HepG2 (cell line): ENCODE results near the gene CMYA5. TPM values are rescaled to one million over a fixed set of nuclear protein-coding genes. Genes with fewer than 3 reads are reported as not detected.

ENCODE experiments used
- ATAC-seq: fragments of 200-7000 bp; cut with Tn5 transposase; 3 replicates; pipeline ENCODE4 v1.9.1; 2020; ENCODE audit warnings: mild to moderate bottlenecking, moderate library complexity
- BruUV-seq: library from RNA; stranded (reverse); fragments of 400-500 nt; replicated peaks from 2 replicates; lab custom pipeline; 2021; lab: Mats Ljungman, UMichigan
- CTCF ChIA-PET: fragments of 300-600 bp; formaldehyde crosslinking; extraction: SDS; loops from one replicate; lab custom pipeline; 2021; ENCODE audit warnings: low total read pairs, inconsistent platforms, low intra/inter-chr PET ratio; lab: Yijun Ruan, JAX
- POLR2A ChIA-PET: fragments of 350-600 bp; sonication (Branson Sonifier 250); formaldehyde crosslinking; loops from one replicate; lab custom pipeline; 2020; ENCODE audit warnings: antibody characterized with exemption, inconsistent platforms; lab: Yijun Ruan, JAX
- DNase-seq: peaks from one replicate; pipeline ENCODE4 v3.0.0-alpha.2; 2015; ENCODE audit warnings: low spot score
- FAIRE-seq: peaks from 3 replicates; lab custom pipeline; 2011; peaks lifted over from hg19 to GRCh38; lab: Jason Lieb, UNC
- H2AFZ ChIP-seq: one replicate; pipeline ENCODE4 v1.6.1; 2011; ENCODE audit warnings: low read length, inconsistent platforms
- H3K27ac ChIP-seq: fragments of 300-600 bp; 3 replicates; pipeline ENCODE4 v1.8.0; 2011; ENCODE audit warnings: mixed run types, mild to moderate bottlenecking, mixed read lengths, low read length, inconsistent platforms; ENCODE audit not compliant: insufficient read depth; ENCODE audit errors: extremely low read length
- H3K27me3 ChIP-seq, 2 experiments: fragments of 200-600 bp in 1 of 2; 2 replicates in 1 of 2; 3 replicates in 1 of 2; pipeline versions ENCODE4 v1.6.0 to v1.8.0; 2011; ENCODE audit warnings: low read length in 2 of 2, mild to moderate bottlenecking in 2 of 2, moderate library complexity in 2 of 2, inconsistent platforms in 1 of 2; ENCODE audit not compliant: insufficient read depth in 2 of 2, control insufficient read depth in 1 of 2
- H3K36me3 ChIP-seq, 2 experiments: fragments of 200-600 bp in 1 of 2; replicated peaks in 1 of 2; 2 replicates in 1 of 2; 3 replicates in 1 of 2; pipeline versions ENCODE4 v1.5.1 to v1.8.0; 2011; ENCODE audit warnings: low read length in 2 of 2, inconsistent platforms in 1 of 2; ENCODE audit not compliant: insufficient read depth in 2 of 2, control insufficient read depth in 1 of 2
- H3K4me1 ChIP-seq: 2 replicates; pipeline ENCODE4 v1.5.1; 2012; ENCODE audit warnings: low read length, inconsistent platforms; ENCODE audit not compliant: insufficient read depth
- H3K4me2 ChIP-seq: 2 replicates; pipeline ENCODE4 v1.6.0; 2011; ENCODE audit warnings: low read depth, low read length, inconsistent platforms
- H3K4me3 ChIP-seq, 3 experiments: fragments of 200-600 bp in 1 of 3; sonication (generic), shearing (Covaris generic) in 1 of 3; replicated peaks in 1 of 3; 2 replicates each; pipeline ENCODE4 v1.5.1; 2011 to 2016; ENCODE audit warnings: low read length in 3 of 3, inconsistent platforms in 2 of 3, low read depth in 2 of 3, mild to moderate bottlenecking in 2 of 3, control low read depth in 1 of 3, mixed read lengths in 1 of 3; ENCODE audit not compliant: insufficient read depth in 1 of 3
- H3K79me2 ChIP-seq: one replicate; pipeline ENCODE4 v1.6.1; 2011; ENCODE audit warnings: low read length, inconsistent platforms; ENCODE audit not compliant: insufficient read depth
- H3K9ac ChIP-seq: 2 replicates; pipeline ENCODE4 v1.6.0; 2011; ENCODE audit warnings: mild to moderate bottlenecking, low read depth, low read length, inconsistent platforms; ENCODE audit not compliant: insufficient read depth
- H3K9me3 ChIP-seq: 2 replicates; pipeline ENCODE4 v1.5.1; 2012; ENCODE audit warnings: mild to moderate bottlenecking, low read length
- H4K20me1 ChIP-seq: 2 replicates; pipeline ENCODE4 v1.6.0; 2011; ENCODE audit warnings: inconsistent platforms, mild to moderate bottlenecking, low read length, moderate library complexity; ENCODE audit not compliant: insufficient read depth
- HOXA5 ChIP-seq: sonication (generic); formaldehyde crosslinking; IDR thresholded peaks from 2 replicates; pipeline ENCODE4 v1.4.0; 2020; ENCODE audit warnings: missing genetic modification reagents
- HOXD1 ChIP-seq: sonication (generic); formaldehyde crosslinking; IDR thresholded peaks from 2 replicates; pipeline ENCODE4 v1.5.0; 2020; ENCODE audit warnings: missing genetic modification reagents
- KLF12 ChIP-seq: sonication (generic); formaldehyde crosslinking; IDR thresholded peaks from 2 replicates; pipeline ENCODE4 v1.4.0; 2020; ENCODE audit warnings: missing genetic modification reagents, borderline replicate concordance
- MED8 ChIP-seq: sonication (generic); formaldehyde crosslinking; IDR thresholded peaks from 2 replicates; pipeline ENCODE4 v1.8.1; 2023; ENCODE audit warnings: mild to moderate bottlenecking, missing genetic modification reagents; ENCODE audit not compliant: insufficient replicate concordance
- POGZ ChIP-seq: sonication (generic); formaldehyde crosslinking; IDR thresholded peaks from 2 replicates; pipeline ENCODE4 v1.4.0; 2020; ENCODE audit warnings: mild to moderate bottlenecking, missing genetic modification reagents
- TSC22D2 ChIP-seq: sonication (generic); formaldehyde crosslinking; IDR thresholded peaks from 2 replicates; pipeline ENCODE4 v1.5.1; 2020; ENCODE audit warnings: missing genetic modification reagents, mild to moderate bottlenecking, borderline replicate concordance
- ZFP41 ChIP-seq: sonication (generic); formaldehyde crosslinking; IDR thresholded peaks from 2 replicates; pipeline ENCODE4 v1.4.0; 2020; ENCODE audit warnings: mild to moderate bottlenecking, missing genetic modification reagents, borderline replicate concordance
- ZNF17 ChIP-seq: sonication (generic); formaldehyde crosslinking; IDR thresholded peaks from 2 replicates; pipeline ENCODE4 v1.5.0; 2020; ENCODE audit warnings: mild to moderate bottlenecking, missing genetic modification reagents
- ZNF234 ChIP-seq: sonication (generic); formaldehyde crosslinking; conservative IDR thresholded peaks from 2 replicates; pipeline ENCODE4 v1.5.1; 2020; ENCODE audit warnings: mild to moderate bottlenecking, missing genetic modification reagents
- ZNF556 ChIP-seq: sonication (generic); formaldehyde crosslinking; IDR thresholded peaks from 2 replicates; pipeline ENCODE4 v1.4.0; 2020; ENCODE audit warnings: mild to moderate bottlenecking, missing genetic modification reagents, borderline replicate concordance
- WGBS: methylation state at CpG from one replicate; pipeline ENCODE4 v1.1.6; 2017; ENCODE audit warnings: low lambda C conversion rate; 5-methylcytosine and 5-hydroxymethylcytosine counted together
- in situ Hi-C: cut with HindIII; loops from 2 replicates; pipeline ENCODE4 v1.10.0; 2017; ENCODE audit warnings: low pct_unique_long_range_greater_than_20kb; ENCODE audit not compliant: extremely low pct_ligation_motif_present
- intact Hi-C: fragments of 100-400 bp; cut with micrococcal nuclease; formaldehyde crosslinking; loops from one replicate; pipeline ENCODE4 v1.10.0; 2022; ENCODE audit not compliant: unreplicated experiment
- polyA plus RNA-seq, 8 experiments: library from polyadenylated mRNA; depleted of rRNA in 3 of 8; stranded (reverse) in 7 of 8; unstranded in 1 of 8; fragments of >200 nt; fragmentation: Illumina TruSeq in 4 of 8; extraction: Trizol in 4 of 8; gene quantifications; 2 replicates each; pipeline versions ENCODE4 v1.2.1 to v1.2.3, GENCODE V29; 2011 to 2016; ENCODE audit warnings: low read depth in 4 of 8, missing spikeins in 1 of 8, mixed read lengths in 1 of 8; ENCODE audit not compliant: insufficient read depth in 1 of 8
- total RNA-seq, 5 experiments: library from RNA; depleted of rRNA; stranded (reverse); fragments of >200 nt; fragmentation: Illumina TruSeq; extraction: Trizol; gene quantifications; 2 replicates each; pipeline ENCODE4 v1.2.3, GENCODE V29; 2016; ENCODE audit warnings: low read depth in 1 of 5
- TF ChIP-seq, protein P1 (sequence below): sonication (generic); formaldehyde crosslinking; IDR thresholded peaks from 2 replicates; pipeline ENCODE4 v1.4.0; 2020; ENCODE audit warnings: low read depth, mild to moderate bottlenecking, missing genetic modification reagents
- TF ChIP-seq, protein P2 (sequence below): sonication (generic); formaldehyde crosslinking; IDR thresholded peaks from 2 replicates; pipeline ENCODE4 v1.8.0; 2022; ENCODE audit warnings: mild to moderate bottlenecking, missing genetic modification reagents, moderate library complexity

Gene CMYA5
- total and polyA plus RNA-seq, 2 of the 13 experiments (the other 11 are each of a cell fraction or from before 2014, with no cell fraction given) = 0.13 to 0.51 TPM

DNA sequence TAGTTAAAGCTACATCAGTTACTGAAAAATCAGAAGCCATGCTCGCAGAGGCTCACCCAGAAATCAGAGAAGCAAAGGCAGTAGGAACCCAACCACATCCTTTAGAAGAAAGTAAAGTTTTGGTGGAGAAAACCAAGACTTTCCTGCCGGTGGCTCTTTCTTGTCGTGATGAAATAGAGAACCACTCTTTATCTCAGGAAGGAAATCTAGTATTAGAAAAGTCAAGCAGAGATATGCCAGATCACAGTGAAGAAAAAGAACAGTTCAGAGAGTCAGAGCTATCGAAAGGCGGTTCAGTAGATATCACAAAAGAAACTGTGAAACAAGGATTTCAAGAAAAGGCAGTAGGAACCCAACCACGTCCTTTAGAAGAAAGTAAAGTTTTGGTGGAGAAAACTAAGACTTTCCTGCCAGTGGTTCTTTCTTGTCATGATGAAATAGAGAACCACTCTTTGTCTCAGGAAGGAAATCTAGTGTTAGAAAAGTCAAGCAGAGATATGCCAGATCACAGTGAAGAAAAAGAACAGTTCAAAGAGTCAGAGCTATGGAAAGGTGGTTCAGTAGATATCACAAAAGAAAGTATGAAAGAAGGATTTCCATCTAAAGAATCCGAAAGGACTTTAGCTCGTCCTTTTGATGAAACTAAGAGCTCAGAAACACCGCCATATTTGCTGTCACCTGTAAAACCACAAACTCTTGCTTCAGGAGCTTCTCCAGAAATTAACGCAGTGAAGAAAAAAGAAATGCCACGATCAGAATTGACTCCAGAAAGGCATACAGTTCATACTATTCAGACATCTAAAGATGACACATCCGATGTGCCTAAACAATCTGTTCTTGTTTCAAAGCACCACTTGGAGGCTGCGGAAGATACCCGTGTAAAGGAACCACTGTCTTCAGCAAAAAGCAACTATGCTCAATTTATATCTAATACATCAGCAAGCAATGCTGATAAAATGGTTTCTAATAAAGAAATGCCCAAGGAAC is 47.2 kb downstream of the CMYA5 start:
- ChIA-PET CTCF (no interaction called here), POLR2A (no interaction called here)
- DNase-seq (no peak), FAIRE-seq (no peak), ATAC-seq (no peak)
- H3K4me1 ChIP-seq = peaks cover under 1% of the 10 kb centered on the region
- H3K4me2 ChIP-seq = no peak overlapping the region
- no TSS peak for BruUV-seq
- H3K36me3 ChIP-seq = no peaks in the 10 kb centered on the region
- H3K9ac ChIP-seq = no peak overlapping the region
- intact Hi-C loops (no loop called here), in situ Hi-C loops (no loop called here)
- H4K20me1 ChIP-seq = no peaks in the 10 kb centered on the region
- no peaks in the 10 kb centered on the region for H3K79me2 ChIP-seq
- 54% methylated on average over 14 of the region's 14 CpGs for WGBS
- H3K27ac ChIP-seq = no peak overlapping the region
- H3K27me3 ChIP-seq = peaks cover 3 to 30% of the 10 kb centered on the region in 2 experiments; a peak in 3 of 5 replicates
- H3K9me3 ChIP-seq = no peaks in the 10 kb centered on the region
- H3K4me3 ChIP-seq = no peak overlapping the region
- TF ChIP-seq TSC22D2 (CRISPR knock-in tag) (no peak), ZNF234 (CRISPR knock-in tag) (no peak)
- H2AFZ ChIP-seq = no peak overlapping the region

DNA sequence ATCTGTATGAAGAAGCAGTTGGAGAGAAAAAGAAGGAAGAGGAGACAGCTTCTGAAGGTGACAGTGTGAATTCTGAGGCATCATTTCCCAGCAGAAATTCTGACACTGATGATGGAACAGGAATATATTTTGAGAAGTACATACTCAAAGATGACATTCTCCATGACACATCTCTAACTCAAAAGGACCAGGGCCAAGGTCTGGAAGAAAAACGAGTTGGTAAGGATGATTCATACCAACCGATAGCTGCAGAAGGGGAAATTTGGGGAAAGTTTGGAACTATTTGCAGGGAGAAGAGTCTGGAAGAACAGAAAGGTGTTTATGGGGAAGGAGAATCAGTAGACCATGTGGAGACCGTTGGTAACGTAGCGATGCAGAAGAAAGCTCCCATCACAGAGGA is 48.7 kb downstream of the CMYA5 start:
- Histone ChIP-seq H3K4me3 (no peak overlapping the region), H3K9me3 (no peaks in the 10 kb centered on the region), H4K20me1 (no peaks in the 10 kb centered on the region), H3K4me2 (no peak overlapping the region), H3K79me2 (no peaks in the 10 kb centered on the region), H3K4me1 (peaks cover 13% of the 10 kb centered on the region), H3K27ac (no peak overlapping the region), H3K9ac (no peak overlapping the region), H3K36me3 (no peaks in the 10 kb centered on the region), H3K27me3 (peaks cover 3 to 27% of the 10 kb centered on the region in 2 experiments; a peak in 3 of 5 replicates), H2AFZ (no peak overlapping the region)
- TF ChIP-seq, protein P1, sequence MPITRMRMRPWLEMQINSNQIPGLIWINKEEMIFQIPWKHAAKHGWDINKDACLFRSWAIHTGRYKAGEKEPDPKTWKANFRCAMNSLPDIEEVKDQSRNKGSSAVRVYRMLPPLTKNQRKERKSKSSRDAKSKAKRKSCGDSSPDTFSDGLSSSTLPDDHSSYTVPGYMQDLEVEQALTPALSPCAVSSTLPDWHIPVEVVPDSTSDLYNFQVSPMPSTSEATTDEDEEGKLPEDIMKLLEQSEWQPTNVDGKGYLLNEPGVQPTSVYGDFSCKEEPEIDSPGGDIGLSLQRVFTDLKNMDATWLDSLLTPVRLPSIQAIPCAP = no peak
- TF ChIP-seq ZFP41 (CRISPR knock-in tag) = no peak
- no peak for TF ChIP-seq MED8 (CRISPR knock-in tag)
- TF ChIP-seq ZNF17 (CRISPR knock-in tag) = no peak
- TF ChIP-seq ZNF556 (CRISPR knock-in tag) = no peak
- no peak for TF ChIP-seq KLF12 (CRISPR knock-in tag)
- TF ChIP-seq HOXD1 (CRISPR knock-in tag) = no peak
- TF ChIP-seq, protein P2, sequence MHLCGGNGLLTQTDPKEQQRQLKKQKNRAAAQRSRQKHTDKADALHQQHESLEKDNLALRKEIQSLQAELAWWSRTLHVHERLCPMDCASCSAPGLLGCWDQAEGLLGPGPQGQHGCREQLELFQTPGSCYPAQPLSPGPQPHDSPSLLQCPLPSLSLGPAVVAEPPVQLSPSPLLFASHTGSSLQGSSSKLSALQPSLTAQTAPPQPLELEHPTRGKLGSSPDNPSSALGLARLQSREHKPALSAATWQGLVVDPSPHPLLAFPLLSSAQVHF (CRISPR knock-in tag) = no peak
- TF ChIP-seq POGZ = no peak
- TF ChIP-seq HOXA5 (CRISPR knock-in tag) = no peak
- intact Hi-C loops (no loop called here), in situ Hi-C loops (no loop called here)
- no peak for ATAC-seq
- ChIA-PET CTCF (no interaction called here), POLR2A (no interaction called here)
- 53% methylated on average over 5 of the region's 5 CpGs for WGBS
- no peak for FAIRE-seq
- no TSS peak for BruUV-seq
- DNase-seq = no peak
